HEK293T (cell line): ENCODE measurements around the gene CDK14.

ENCODE experiments used
- CTCF ChIA-PET: fragments of 350-600 bp; formaldehyde crosslinking; extraction: SDS; loops from one replicate; lab custom pipeline; 2021; ENCODE audit warnings: antibody characterized with exemption, inconsistent platforms; lab: Yijun Ruan, JAX
- POLR2A ChIA-PET: fragments of 350-600 bp; formaldehyde crosslinking; extraction: SDS; loops from one replicate; lab custom pipeline; 2020; ENCODE audit warnings: antibody characterized with exemption, inconsistent platforms; lab: Yijun Ruan, JAX
- DNase-seq: peaks from one replicate; pipeline ENCODE4 v3.0.0; 2012; ENCODE audit warnings: mixed read lengths; ENCODE audit errors: extremely low spot score
- ARNT ChIP-seq: fragments of 450-650 bp; IDR thresholded peaks from 2 replicates; pipeline ENCODE4 v1.6.1; 2017; ENCODE audit warnings: mild to moderate bottlenecking
- BHLHE40 ChIP-seq: fragments of 450-650 bp; IDR thresholded peaks from 2 replicates; pipeline ENCODE4 v1.6.1; 2016; ENCODE audit warnings: mild to moderate bottlenecking, moderate library complexity, borderline replicate concordance
- CTBP1 ChIP-seq: fragments of 450-650 bp; IDR thresholded peaks from 2 replicates; pipeline ENCODE4 v1.6.1; 2016; ENCODE audit warnings: borderline replicate concordance
- ELF4 ChIP-seq: fragments of 450-650 bp; IDR thresholded peaks from 2 replicates; pipeline ENCODE4 v1.6.1; 2017; ENCODE audit warnings: antibody characterized with exemption
- FOXA1 ChIP-seq: fragments of 450-650 bp; IDR thresholded peaks from 2 replicates; pipeline ENCODE4 v1.6.1; 2016; ENCODE audit warnings: mild to moderate bottlenecking
- FOXK2 ChIP-seq: fragments of 450-650 bp; IDR thresholded peaks from 2 replicates; pipeline ENCODE4 v1.6.1; 2016; ENCODE audit warnings: mild to moderate bottlenecking
- FOXM1 ChIP-seq: fragments of 450-650 bp; IDR thresholded peaks from 2 replicates; pipeline ENCODE4 v1.6.1; 2017; ENCODE audit warnings: mild to moderate bottlenecking, borderline replicate concordance
- HDGF ChIP-seq: fragments of 450-650 bp; IDR thresholded peaks from 2 replicates; pipeline ENCODE4 v1.6.1; 2017; ENCODE audit warnings: antibody characterized with exemption, borderline replicate concordance
- L3MBTL2 ChIP-seq: fragments of 450-650 bp; conservative IDR thresholded peaks from 2 replicates; pipeline ENCODE4 v1.6.1; 2016; ENCODE audit warnings: mild to moderate bottlenecking
- LEF1 ChIP-seq: fragments of 450-650 bp; IDR thresholded peaks from 2 replicates; pipeline ENCODE4 v1.6.1; 2017; ENCODE audit warnings: mild to moderate bottlenecking, borderline replicate concordance
- NFRKB ChIP-seq: fragments of 450-650 bp; IDR thresholded peaks from 2 replicates; pipeline ENCODE4 v1.6.1; 2016; ENCODE audit warnings: mild to moderate bottlenecking, moderate library complexity
- PKNOX1 ChIP-seq: fragments of 450-650 bp; IDR thresholded peaks from 2 replicates; pipeline ENCODE4 v1.6.1; 2016
- SP1 ChIP-seq: fragments of 450-650 bp; IDR thresholded peaks from 2 replicates; pipeline ENCODE4 v1.6.1; 2017
- SUZ12 ChIP-seq: fragments of 450-650 bp; IDR thresholded peaks from 2 replicates; pipeline ENCODE4 v1.6.1; 2016; ENCODE audit warnings: mild to moderate bottlenecking
- TARDBP ChIP-seq: fragments of 450-650 bp; IDR thresholded peaks from 2 replicates; pipeline ENCODE4 v1.6.1; 2016
- ZNF384 ChIP-seq: fragments of 450-650 bp; IDR thresholded peaks from 2 replicates; pipeline ENCODE4 v1.6.1; 2016

The CDK14 gene

GRCh38 chr7:91226411-91226810 lies 630.3 kb downstream of the CDK14 start:
- DNase-seq = no peak
- ChIA-PET CTCF (no interaction called here), POLR2A (no interaction called here)
- TF ChIP-seq FOXM1 = no peak
- TF ChIP-seq PKNOX1 = no peak
- TF ChIP-seq ARNT = no peak
- TF ChIP-seq BHLHE40 = no peak
- TF ChIP-seq FOXA1 = no peak
- no peak for TF ChIP-seq TARDBP
- TF ChIP-seq ELF4 = no peak
- no peak for TF ChIP-seq HDGF
- no peak for TF ChIP-seq NFRKB
- TF ChIP-seq L3MBTL2 = no peak
- TF ChIP-seq ZNF384 = no peak
- TF ChIP-seq CTBP1 = no peak
- no peak for TF ChIP-seq LEF1
- no peak for TF ChIP-seq SP1
- no peak for TF ChIP-seq SUZ12
- no peak for TF ChIP-seq FOXK2

GRCh38 chr7:91228327-91228726 lies 632.2 kb downstream of the CDK14 start:
- TF ChIP-seq CTBP1 = no peak
- TF ChIP-seq PKNOX1 = no peak
- no peak for TF ChIP-seq BHLHE40
- no peak for TF ChIP-seq HDGF
- TF ChIP-seq TARDBP = no peak
- no peak for TF ChIP-seq FOXM1
- no peak for TF ChIP-seq SP1
- TF ChIP-seq ZNF384 = no peak
- TF ChIP-seq L3MBTL2 = no peak
- no peak for TF ChIP-seq FOXA1
- TF ChIP-seq NFRKB = no peak
- TF ChIP-seq FOXK2 = no peak
- TF ChIP-seq LEF1 = no peak
- TF ChIP-seq ARNT = no peak
- TF ChIP-seq ELF4 = no peak
- no peak for TF ChIP-seq SUZ12
- ChIA-PET POLR2A (no interaction called here), CTCF (interaction anchor here (0.7 kb wide), 1 partner anchor 17 kb away, joined by 3 read pairs; no protein-coding TSS in a partner anchor)
- no peak for DNase-seq

GRCh38 chr7:91228927-91229558 lies 632.9 kb downstream of the CDK14 start:
- no peak for DNase-seq
- CTCF ChIA-PET = no interaction called here
- no peak for TF ChIP-seq HDGF
- TF ChIP-seq LEF1 = no peak
- TF ChIP-seq NFRKB = no peak
- TF ChIP-seq L3MBTL2 = no peak
- no peak for TF ChIP-seq TARDBP
- no peak for TF ChIP-seq ARNT
- no peak for TF ChIP-seq CTBP1
- TF ChIP-seq ELF4 = no peak
- TF ChIP-seq PKNOX1 = no peak
- no peak for TF ChIP-seq FOXM1
- no peak for TF ChIP-seq BHLHE40
- TF ChIP-seq ZNF384 = no peak
- no peak for TF ChIP-seq SP1
- no peak for TF ChIP-seq FOXA1
- no peak for TF ChIP-seq FOXK2
- TF ChIP-seq SUZ12 = no peak
- POLR2A ChIA-PET = no interaction called here

- DNase-seq = no peak
- ChIA-PET POLR2A (no interaction called here), CTCF (no interaction called here)
- TF ChIP-seq ARNT (no peak), CTBP1 (no peak), FOXK2 (no peak)
Measured at GRCh38 chr7:91230100-91230499, 634.0 kb downstream of the CDK14 start.

GRCh38 chr7:91230503-91230902 lies 634.4 kb downstream of the CDK14 start:
- DNase-seq = no peak
- POLR2A ChIA-PET = no interaction called here
- TF ChIP-seq L3MBTL2 (no peak), HDGF (no peak), NFRKB (no peak), ARNT (no peak), LEF1 (no peak), CTBP1 (no peak), TARDBP (no peak), FOXM1 (no peak), ELF4 (no peak), SUZ12 (no peak), BHLHE40 (no peak), ZNF384 (no peak), PKNOX1 (no peak), FOXK2 (no peak), SP1 (no peak), FOXA1 (no peak)
- CTCF ChIA-PET = no interaction called here
